DMS53 (cell line): ENCODE results near the gene TP53RK.
A peak's percentile ranks its signal among the peaks of the same experiment; 100 is the strongest.
"Not testable (repeated sequence)": the region's sequence is repeated elsewhere in the genome, so short reads cannot be mapped to it uniquely, and the experiment has no call there.

Experiments used
- DNase-seq: peaks from one replicate; lab custom pipeline; 2025; lab: John Stamatoyannopoulos, UW

Gene TP53RK

DNA sequence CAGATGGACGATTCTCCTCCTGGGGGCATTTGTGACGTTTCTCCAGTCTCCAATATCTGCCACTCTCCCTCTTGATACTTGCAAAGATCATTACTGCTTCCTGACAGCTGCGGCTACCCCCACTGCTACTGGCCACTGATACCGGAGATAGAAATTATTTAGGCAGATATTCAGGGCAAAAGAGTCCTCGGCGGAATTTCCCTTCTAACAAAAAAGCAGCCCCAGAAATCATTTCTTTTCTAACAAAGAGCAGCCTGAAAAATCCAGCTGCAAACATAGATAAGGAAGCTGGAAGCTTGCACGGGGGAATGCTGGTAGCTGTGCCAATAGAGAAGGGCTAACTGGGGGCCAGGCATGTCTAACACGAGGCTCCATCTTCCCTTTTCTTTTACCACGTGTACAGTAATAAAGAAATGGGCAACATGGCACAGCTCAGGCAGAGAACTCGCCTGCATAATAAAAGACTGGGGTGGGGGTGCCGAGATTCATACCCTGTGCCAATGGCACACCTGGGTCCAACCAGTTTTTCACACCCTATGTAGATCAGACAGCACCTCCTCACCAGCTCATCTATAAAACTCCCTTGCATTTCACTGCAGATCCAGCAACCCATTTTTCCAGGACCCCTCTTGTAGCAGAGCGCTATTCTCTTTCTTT, 6.1 kb downstream of the TP53RK start:
- no peak for DNase-seq

DNA sequence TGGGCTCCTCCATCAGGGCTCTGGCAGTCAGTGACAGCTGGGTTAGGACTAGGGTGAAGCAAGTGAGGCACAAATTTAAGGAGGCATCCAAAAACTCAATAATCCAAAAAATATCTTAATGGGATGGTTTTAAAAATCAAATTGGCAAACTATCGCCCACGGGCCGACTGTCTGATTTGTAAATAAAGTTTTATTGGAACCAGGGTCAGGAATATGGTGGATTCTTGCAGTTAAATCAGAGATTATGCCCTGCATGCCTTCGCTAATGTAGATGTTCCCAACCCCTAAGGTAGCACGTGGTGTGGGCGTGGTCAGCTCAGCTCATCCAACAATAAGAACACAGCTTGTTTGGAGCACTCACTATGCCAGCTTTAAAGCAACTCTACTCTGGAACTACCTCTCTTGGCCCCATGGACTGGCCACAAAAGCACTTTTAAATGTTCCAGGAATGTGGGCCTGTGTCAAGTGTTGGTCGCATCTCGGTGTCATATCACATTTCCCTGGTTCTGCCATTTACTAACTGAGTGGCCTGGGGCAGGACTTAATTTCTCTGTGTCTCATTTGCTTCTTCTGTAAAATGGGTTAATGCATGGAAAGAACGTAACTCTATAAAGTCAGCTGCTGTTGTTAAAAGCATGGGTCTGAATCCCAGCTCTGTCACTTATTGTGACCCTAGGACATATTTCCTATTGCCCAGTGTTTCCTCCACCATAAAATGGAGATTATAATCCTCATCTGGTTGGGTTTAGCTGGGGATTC, 7.0 kb downstream of the TP53RK start:
- peak; percentile 37 for DNase-seq

DNA sequence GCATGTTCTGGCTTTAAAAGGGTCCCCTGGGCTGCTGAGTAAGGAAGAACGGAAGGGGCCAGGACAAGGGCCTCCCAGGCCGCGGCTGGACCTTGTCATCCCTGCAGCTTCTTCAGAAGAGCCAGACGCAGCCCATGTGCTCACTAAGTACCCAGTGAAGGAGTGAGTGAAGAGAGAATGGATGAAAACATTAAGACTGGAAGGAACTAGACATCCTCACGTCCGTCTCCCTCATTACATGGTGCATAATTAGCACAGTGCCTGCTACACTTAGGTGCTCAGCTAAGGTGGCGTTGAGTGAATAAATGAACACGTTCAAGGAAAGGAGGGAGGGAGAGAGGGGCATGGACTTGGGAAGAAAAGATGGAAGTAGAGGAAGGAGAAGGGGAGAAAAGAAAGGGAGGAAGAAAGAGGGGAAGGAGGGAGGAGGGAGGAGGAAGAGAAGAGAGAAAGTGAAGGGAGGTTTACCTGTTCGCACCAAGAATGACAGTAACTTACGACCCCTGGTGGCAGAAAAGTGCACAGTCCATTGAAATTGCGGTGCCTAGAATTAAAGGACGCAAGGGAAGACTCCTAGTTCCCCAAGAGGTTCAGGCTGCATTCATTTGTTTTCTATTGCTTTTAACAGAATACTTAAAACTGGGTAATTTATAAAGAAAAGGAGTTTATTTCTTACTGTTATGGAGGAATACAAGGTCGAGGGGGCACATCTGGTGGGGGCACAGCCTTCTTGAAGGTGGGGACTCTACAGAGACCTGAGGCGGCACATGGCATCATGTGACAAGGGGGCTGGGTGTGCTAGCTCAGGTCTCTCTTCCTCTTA, 8.0 kb downstream of the TP53RK start:
- peak; percentile 85 for DNase-seq

DNA sequence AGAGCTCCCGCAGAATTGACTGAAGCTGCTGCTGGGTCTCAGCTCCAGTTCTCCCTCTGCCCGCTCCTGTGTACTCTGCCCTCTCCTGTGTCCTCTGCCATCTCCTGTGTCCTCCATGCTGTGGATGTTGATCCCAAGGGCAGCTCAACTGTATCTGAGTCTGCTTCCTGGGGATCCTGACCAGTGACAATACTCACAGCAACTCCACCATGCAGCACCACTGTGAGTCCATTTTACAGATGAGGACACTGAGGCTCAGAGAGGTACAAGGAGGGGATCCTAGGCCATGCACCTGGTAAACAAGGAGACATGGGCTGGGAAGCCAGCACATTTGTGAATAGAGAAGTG, 8.6 kb downstream of the TP53RK start:
- no peak for DNase-seq

DNA sequence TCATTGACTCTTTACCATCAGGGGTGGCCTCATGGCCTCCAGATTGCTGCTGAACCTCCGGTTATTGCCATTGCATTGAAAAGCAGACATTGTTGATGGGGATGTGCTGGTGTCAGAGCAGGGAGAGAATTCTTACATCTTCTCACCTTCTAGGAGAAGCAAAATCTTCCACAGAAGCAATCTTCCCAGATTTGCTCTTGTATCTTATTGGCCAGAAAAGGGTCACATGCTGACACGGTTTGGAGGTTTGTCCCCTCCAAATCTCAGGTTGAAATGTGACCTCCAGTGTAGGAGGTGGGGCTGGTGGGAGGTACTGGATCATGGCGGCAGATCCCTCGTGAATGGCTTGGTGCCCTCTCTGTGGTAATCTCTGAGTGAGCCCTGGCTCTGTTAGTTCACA, 10.7 kb downstream of the TP53RK start:
- DNase-seq = no peak

DNA sequence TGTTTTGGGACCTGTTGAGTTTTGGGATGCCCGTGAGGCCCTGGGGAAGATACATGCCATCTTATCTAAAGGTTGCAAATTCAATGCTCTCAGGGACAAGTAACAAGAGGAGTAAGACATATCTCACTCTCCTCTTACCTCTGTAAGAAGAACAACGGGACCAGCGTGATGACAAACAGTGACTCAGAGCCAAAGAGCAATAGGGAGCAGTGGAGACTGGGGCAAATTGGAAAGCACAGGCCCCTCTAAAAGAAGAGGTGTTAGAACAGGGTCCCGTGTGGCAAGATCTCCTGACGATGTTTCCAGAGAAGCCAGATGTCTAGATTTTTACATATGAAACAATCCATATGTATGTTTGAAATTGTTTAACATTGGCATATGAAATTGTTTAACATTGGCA, 11.6 kb downstream of the TP53RK start:
- no peak for DNase-seq

DNA sequence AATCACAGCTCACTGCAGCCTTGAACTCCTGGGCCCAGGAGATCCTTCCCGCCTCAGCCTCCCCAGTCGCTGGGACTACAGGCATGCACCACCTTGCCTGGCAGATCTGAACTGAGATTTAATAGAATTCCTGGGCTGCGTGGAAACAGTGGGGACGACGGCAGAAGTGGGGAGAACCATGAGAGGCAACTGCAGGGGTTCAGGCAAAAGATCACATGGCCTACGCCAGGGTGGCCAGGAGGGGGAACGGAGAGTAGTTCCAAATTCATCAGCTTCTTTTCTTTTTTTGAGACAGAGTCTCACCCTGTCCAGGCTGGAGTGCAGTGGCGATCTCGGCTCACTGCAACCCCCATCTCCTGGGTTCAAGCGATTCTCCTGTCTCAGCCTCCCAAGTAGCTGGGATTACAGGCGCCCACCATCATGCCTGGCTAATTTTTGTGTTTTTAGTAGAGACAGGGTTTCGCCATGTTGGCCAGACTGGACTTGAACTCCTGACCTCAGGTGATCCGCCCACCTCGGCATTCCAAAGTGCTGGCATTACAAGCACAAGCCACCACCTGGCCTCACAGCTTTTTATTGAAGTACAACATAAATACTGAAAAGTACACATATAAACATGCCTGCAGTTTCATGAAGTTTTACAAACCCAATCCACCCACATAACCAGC, 12.5 kb downstream of the TP53RK start:
- not testable (repeated sequence) for DNase-seq

DNA sequence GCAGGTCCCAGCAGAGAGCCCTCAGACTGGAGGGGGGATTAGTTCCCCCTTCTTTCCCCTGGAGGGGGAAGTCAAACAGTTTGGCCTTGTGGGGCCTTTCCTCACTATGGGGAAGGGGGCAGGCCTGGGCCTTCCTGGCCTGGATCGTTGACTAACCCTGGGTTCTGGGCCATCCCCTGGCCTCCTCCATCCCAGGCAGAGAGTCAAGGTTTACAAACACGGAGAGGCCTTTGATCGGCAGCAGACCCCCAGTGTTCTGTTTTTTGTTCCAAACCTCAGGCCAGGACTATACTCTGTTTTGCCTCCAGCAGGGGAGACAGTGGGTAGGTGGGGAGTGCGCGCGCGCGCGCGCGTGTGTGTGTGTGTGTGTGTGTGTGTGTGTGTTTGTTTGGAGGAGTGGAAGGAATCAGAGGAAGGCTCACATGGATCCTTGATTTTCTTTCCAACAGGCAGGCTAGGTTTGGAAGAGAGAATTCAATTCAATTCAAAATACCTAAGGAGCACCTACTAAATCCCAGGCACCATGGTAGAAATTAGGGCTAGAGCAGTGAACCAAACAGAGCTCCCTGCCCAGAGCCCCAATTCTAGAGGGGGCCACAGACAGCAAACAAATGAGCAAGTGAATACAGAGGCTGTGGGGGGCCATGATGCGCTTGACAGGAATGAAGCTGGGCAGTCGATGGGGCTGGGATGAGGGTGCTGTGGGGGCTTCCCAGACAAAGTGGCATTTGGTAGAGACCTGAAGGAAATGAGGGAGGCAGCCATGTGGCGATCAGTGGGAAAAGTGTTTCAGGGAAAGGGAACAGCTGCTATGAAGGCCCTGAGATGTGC, 14.8 kb downstream of the TP53RK start:
- no peak for DNase-seq

DNA sequence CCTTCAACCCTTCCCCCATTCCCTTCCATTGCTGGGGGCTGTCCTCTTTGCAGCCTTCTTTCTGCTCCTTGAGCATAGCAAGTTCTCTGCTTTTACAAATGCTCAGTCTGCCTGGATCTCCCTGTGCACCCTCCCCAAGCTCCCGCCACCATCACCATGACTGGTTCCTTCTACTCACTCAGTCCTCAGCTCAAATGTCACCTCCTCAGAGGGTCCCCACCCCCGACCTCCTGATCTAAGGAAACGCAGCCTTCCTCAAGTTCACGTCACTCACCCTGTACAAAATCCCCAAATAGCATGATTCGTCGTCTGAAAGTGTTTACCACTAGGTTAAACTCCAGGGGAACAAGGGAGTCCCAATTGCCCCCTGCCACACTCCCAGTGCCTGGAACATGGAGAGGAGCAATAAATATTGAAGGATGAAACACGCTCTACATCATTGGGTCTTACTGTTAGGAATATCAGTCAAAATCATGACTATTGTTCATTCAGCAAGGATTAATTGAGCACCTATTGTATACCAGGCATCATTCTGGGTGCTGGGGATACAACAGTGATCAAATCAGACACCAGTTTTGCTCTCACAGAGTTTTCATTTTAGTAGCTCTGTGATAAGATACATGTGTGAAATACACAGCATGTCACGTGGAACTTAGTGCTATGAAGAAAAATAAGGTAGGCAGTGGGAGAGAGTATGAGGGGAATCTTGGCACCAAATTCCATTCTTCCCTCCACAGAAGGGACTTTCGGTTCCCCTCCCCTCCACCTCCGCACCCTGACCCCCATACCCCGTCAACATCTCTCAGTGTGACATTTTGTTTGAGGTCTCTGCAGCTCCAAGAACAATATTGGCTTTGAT, 15.6 kb downstream of the TP53RK start:
- no peak for DNase-seq

DNA sequence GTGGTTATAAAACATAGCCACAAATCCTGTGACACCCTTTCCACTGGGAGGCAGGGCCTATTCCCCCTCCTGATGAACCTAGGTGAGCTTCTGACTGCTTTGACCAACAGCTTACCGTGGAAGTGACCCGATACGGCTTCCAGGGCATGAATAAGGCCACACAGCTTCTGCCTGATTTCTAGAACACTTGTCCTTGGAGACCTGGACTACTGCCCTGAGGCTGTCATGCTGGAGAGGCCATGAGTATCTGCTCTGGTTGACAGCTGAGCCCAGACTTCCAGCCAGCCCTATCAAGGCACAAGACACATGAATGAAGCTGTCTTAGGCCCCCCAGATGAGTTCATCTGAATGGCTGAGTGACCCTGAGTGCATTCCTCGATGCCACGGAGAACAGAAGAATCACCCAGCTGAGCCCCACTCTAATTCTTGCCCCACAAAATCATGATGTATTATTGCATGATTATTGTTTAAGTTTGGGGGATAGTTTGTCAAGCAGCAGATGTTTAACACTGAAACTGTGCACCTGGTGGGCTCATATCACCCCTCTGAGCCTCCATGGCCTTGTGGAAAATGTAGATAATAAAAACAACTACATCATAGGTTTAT, 16.6 kb downstream of the TP53RK start:
- DNase-seq = no peak

DNA sequence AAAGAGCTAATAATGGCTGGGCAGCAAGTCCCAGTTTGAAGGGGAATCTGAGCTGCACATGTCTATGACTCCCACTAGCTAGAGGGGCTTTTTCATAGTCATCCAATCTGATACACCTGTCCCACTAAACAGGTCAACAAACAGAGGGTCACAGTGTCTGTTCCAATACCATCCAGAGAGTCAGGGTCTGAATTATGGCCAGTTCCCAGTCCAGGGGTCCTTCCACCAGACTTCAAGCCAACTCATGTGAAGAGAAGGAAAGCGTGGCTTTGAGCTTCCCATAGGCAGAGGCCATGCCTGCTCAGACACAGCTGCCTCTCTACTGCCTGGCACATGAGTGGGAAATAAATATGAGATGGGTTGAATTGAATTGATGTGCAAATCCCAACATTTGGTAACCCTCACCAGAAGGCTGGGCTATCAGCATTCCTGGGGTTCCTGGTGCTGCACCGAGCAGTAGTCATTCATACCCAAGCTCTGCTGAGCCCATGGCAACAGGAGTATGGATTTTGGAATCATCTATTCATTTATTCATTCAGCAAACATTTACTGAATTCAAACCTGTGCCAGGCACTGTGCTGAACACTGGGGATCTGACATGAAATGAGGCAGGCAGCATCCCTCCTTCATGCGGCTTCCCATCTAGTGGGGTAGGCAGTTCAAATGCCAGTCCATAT, 17.2 kb downstream of the TP53RK start:
- no peak for DNase-seq

DNA sequence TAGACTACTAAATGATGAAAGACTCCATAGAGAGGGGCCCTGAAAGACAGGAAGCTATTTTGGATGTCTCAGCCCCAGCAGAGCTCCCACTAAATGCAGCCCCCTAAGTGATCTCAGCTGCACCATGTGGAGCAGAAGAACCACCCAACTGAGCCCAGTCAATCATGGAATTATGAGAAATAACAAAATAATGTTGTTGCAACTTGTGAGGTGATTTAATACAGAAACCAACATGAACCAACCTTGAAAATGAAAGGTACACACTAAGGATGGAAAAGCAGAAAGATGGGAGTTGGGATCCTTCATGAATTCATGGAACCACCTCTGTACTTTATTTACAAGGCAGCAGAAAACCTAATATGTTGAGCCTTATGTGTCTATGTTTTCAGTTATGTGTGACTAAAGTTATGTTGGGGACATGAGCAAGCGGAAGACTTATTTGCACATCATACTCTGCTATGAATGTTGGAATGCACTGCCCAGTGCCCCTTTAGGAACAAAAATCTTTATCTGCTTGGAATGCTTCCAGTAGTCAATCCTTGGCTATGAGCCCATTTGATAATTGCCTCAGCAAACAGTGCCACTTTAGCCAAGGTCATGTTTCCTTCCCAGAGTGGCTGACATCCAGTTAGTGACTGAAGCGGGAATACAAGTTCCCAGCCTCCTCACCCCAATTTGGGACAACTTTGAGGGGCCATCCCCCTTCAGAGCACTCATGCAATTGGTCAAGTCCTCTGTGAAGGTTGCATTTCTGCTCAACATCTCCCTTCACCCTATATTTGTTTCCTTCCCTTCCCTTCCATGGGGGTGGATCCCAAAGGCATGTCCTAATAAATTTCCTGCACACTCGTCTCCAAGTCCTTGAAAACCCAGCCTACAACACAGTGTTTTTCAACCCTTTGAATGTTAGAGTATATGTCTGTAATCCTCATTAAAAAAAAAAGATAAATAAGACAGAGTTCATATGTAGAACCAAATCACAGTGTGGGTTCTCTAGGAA, 18.4 kb downstream of the TP53RK start:
- no peak for DNase-seq

DNA sequence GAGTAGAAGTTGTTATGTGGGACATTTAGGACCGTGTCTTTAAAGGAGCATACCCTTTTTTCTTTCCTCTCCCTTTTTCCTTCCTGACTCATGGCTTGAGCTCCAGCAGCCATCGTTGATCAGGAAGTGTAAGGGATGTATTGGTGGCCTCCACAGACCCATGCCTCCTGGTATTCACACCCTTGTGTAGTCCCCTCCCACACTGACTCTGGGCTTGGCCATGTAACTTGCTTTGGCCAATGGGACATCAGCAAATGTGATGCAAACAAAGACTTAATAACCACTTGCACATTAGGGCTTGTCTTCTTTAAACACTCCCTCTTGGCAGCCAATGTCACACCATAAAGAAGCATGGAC, 19.0 kb downstream of the TP53RK start:
- no peak for DNase-seq

DNA sequence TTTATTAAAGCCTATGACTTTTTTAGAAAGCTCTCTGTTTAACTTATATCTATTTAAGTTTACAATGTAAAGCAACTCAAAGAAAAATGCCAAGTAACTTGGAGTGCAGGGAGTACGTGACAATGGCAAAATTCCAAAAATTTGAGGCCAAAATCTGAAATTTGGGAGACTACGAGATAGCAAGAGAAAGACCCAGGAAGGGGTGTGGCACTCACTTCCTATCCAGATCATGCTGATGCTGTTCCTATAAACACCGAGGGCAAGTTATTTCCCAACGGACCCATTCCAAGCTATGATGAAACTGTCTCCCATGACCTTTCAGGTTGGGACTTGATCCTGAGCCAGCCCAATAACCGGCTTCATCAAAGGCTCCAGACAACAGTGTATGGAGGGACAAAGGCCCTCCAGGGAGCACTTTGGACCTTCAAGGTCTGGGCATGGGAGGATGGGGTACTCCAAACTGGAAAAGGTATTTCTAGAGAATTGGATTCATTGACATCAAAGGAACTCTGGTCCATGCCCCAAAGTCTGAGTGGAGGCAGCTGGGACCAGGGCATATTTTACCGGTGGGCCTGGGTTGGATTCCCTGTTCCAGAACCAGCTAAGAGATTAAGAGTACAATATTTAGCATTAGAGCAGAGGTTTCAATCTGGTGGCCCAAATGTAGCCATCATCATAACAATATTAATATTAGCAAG, 22.3 kb downstream of the TP53RK start:
- no peak for DNase-seq

DNA sequence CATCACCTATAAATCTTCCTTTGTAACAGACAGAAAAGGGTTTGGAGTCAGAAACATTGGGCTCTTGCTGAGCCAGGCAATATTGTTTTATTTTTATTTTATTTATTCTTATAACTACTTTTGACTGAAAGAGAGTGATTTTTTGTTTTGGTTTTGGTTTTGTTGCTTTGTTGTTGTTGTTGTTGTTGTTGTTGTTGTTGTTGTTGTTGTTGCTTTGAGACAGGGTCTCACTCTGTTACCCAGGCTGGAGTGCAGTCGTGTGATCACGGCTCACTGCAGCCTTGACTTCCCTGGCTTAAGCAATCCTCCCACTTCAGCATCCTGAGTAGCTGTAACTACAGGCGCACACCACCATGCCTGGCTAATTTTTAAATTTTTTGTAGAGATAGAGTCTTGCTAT, 22.9 kb downstream of the TP53RK start:
- DNase-seq = no peak

DNA sequence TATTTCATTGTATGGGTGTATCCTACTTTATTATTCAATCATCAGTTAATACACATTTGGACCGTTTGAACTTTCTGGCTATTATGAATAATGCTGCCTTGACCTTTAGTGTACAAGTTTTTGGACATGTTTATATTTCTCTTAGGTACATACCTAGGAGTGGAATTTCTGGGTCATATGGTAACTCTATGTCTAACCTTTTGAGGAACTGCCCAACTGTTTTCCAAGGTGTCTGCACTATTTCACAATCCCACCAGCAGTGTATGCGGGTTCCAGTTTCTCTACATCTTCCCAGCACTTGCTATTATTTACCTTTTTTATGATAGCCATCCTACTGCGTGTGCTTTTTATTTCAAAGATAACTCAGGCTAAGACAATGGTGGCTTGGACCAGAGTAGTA, 23.6 kb downstream of the TP53RK start:
- no peak for DNase-seq

DNA sequence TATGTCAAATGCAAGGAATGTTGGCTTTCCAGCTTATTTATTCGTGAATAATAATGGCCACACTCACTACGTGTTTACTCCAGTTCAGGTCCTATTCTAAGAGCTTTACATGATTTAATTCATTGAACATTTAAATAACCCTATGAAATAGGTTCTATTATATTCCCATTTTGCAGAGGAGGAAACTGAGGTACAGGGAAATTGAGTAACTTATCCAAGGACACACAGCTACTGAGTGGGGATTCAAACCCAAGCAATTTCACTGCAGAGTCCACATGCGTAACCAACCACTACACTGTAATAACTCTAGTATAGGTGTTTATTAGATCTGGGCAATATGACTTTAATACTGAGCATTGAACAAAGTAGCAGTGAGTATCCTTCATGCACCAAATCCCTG, 25.7 kb downstream of the TP53RK start:
- no peak for DNase-seq

DNA sequence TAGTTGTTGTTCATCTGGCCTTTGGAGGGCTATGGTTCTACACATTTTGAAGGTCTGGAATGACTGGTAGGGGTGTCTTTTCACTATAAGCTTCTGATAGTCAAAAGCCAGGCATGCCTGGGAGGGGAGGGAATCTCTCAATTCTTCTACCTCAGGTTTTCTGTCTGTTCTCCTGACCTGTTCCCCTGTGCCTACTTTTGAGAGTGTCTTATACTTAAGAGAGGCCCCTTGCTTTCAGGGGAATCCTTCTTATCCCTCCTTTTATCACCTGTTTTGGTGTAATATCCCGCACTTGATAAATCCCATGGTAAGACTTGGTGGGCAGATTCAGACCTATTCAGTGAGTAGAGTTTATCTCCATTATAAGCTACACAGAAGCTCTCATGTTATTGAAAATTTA, 27.6 kb downstream of the TP53RK start:
- no peak for DNase-seq
